ENCODE data around the gene BEX1.
"Not testable (repeated sequence)": the region's sequence is repeated elsewhere in the genome, so short reads cannot be mapped to it uniquely, and the experiment has no call there.

BEX1 gene

GRCh38 chrX:103063918-103064434, at the start of gene BEX1:
BEX1 (minus strand) TSS chrX:103064171; CDS start chrX:103063274, 897 bp downstream.
- TF ChIP-seq CTCF (conservative IDR thresholded peaks at IDR 0.05): no peak
- H3K27ac ChIP-seq: no peak within 1 kb of the TSS

GRCh38 chrX:103109497-103109896, 45.5 kb upstream of the BEX1 start:
- not testable (repeated sequence) for H3K27ac ChIP-seq

- H3K27ac ChIP-seq: no peak overlapping the region
- TF ChIP-seq ZFX (IDR thresholded peaks at IDR 0.05) (no peak), CTCF (conservative IDR thresholded peaks at IDR 0.05) (no peak)
Observed at GRCh38 chrX:103107836-103108235, 43.9 kb upstream of the BEX1 start.

GRCh38 chrX:103107227-103107737, 43.3 kb upstream of the BEX1 start:
- not testable (repeated sequence) for H3K27ac ChIP-seq

- not testable (repeated sequence) for H3K27ac ChIP-seq
Observed at GRCh38 chrX:103104370-103104769, 40.4 kb upstream of the BEX1 start.

- H3K27ac ChIP-seq: not testable (repeated sequence)
Observed at GRCh38 chrX:103103866-103104265, 39.9 kb upstream of the BEX1 start.

- TF ChIP-seq ZFX (IDR thresholded peaks at IDR 0.05) (no peak), CTCF (conservative IDR thresholded peaks at IDR 0.05) (no peak)
- H3K27ac ChIP-seq: no peak overlapping the region
Observed at GRCh38 chrX:103101299-103102042, 37.5 kb upstream of the BEX1 start.

- TF ChIP-seq CTCF (conservative IDR thresholded peaks at IDR 0.05) (no peak), ZFX (IDR thresholded peaks at IDR 0.05) (no peak)
- no peak overlapping the region for H3K27ac ChIP-seq
Observed at GRCh38 chrX:103100484-103100883, 36.5 kb upstream of the BEX1 start.

GRCh38 chrX:103099691-103100090, 35.7 kb upstream of the BEX1 start:
- TF ChIP-seq CTCF (conservative IDR thresholded peaks at IDR 0.05) (no peak), ZFX (IDR thresholded peaks at IDR 0.05) (no peak)
- no peak overlapping the region for H3K27ac ChIP-seq
